Activated T-cell treated with anti-CD3 and anti-CD28 coated beads, Interleukin-2, amount 50 U/mL, for 24 hours (primary cell): ENCODE results near the gene TNS1.

ENCODE experiments used
- DNase-seq: peaks from one replicate; pipeline ENCODE4 v3.0.0-alpha.2; 2020
- H3K27ac Mint-ChIP-seq: 2 replicates; pipeline ENCODE4 v1.8.0; 2020; ENCODE audit warnings: mild to moderate bottlenecking, mixed read lengths
- H3K27me3 Mint-ChIP-seq: 2 replicates; pipeline ENCODE4 v1.8.0; 2020; ENCODE audit warnings: mixed read lengths
- H3K36me3 Mint-ChIP-seq: 2 replicates; pipeline ENCODE4 v1.8.0; 2020; ENCODE audit warnings: low read depth, mixed read lengths
- H3K4me1 Mint-ChIP-seq: 2 replicates; pipeline ENCODE4 v1.8.0; 2020; ENCODE audit warnings: low read depth, mixed read lengths
- H3K4me3 Mint-ChIP-seq: 2 replicates; pipeline ENCODE4 v1.8.0; 2020; ENCODE audit warnings: mild to moderate bottlenecking, moderate library complexity, mixed read lengths
- H3K9me3 Mint-ChIP-seq: 2 replicates; pipeline ENCODE4 v1.8.0; 2020; ENCODE audit warnings: mixed read lengths

TNS1 gene

DNA sequence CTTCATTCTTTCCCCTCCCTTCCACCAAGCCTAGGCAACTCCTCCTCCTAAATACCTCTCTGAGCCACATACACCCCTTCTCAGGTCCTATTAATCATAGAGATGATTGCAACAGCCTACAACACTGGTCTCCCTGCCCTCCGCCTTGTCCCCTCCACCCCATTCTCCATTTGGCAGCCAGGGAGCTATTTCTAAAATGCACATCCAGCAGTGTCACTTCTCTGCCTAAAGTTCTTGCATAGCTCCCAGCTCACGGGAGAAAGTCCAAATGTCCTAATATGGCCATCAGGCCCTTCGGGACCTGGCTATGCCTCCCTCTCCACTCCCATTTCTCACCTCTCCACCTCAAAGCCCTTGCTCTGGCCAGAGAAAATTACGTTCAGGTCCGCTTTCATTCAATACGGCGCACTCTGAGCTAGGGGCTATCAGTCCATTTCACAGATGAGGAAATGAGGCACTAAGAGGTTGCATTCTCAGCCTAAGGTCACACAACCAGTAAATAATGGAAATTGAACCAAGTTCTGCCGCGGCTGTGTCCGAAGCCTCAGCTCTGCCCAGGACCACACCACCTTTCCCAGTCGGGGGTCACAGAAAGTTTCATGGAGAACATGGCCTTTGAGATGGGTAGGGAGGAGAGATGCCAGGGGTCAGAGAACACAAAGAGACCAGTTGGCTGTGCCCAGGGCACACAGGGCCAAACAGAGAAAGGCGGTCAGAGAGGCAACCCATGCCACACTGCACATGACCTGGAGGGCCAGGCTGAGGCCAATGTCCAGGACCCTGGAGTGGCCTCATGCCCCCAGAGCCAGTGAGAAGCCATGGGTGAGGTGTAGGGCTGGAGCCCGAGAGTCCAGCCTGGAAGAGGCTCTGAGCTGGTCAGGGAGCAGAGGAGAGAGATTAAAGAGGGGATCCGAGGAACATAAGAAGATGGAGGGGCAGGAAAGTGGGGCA lies 72.8 kb downstream of the TNS1 start:
- Mint-ChIP-seq H3K4me1 (no peaks in the 10 kb centered on the region), H3K4me3 (no peak overlapping the region), H3K9me3 (no peaks in the 10 kb centered on the region)

DNA sequence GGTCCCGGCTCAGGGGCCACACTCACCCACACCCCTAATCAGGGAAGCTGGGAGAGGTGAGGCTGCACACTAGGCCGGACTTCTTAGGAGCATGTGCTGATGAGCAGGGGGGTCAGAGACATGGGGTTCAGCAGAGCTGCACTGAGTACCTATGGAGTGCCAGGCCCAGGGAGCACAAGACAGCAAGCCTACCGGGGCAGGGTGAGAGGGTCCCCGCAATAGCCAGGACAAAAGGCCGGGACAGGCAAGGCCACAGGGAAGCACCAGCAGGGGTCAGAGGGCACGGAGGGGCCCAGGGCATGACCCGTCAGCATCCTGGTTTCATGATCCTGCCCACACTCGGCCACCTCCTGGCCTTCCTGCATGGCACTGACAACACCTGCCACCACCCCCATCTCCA lies 73.5 kb downstream of the TNS1 start:
- Mint-ChIP-seq H3K36me3 (no peaks in the 10 kb centered on the region), H3K9me3 (no peaks in the 10 kb centered on the region), H3K4me1 (no peaks in the 10 kb centered on the region), H3K27me3 (peaks cover 11% of the 10 kb centered on the region), H3K27ac (no peak overlapping the region), H3K4me3 (no peak overlapping the region)
- no peak for DNase-seq

More for the DNA sequence above, 72.8 kb downstream of the TNS1 start:
- DNase-seq, result no peak
- Mint-ChIP-seq H3K36me3 (no peaks in the 10 kb centered on the region), H3K27ac (no peak overlapping the region), H3K27me3 (peaks cover 17% of the 10 kb centered on the region)

DNA sequence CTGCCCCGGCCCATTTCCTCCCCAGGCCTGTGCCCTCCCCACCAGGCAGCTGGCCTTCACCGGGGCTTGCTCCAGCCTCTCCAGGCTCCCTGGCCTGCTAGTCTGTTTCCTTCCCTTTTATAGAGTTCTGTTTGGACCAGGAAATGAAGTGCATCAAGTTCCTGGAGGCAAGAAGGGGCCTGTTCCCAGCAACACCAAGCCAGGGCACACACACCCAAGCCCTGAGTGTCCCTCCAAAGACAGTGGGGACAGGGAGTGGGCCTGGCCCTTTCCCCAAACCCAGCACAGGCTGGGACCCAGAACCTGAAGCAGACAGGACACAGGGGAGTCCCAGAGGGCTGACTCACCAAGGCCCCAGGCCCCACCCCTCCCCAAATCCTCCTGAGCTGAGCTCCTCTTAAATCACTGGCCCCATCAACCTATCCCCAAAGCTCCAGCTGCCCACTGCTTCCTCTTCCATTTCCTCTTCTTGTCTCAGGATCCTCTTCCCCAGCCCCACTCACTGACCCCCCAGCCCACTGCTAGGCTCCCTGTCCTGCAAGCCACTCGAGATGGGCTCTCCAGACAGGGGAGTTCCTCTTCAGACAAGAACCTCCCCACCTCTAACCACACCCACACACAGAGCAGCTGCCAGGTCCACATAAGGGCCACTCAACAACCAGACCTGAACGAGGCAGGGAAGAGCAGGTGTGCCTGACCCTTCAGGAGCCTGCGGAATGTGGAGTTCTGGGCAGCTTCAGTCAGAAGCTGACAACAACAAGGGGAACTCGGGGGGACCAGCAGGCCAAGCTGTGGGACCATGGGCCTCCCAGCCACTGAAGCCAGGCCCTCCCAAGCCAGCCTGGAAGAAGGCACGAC lies 74.2 kb downstream of the TNS1 start:
- Mint-ChIP-seq H3K4me1 (no peaks in the 10 kb centered on the region), H3K27ac (no peak overlapping the region), H3K9me3 (no peaks in the 10 kb centered on the region), H3K4me3 (no peak overlapping the region), H3K36me3 (no peaks in the 10 kb centered on the region), H3K27me3 (peaks cover 11% of the 10 kb centered on the region)
- DNase-seq, result no peak

DNA sequence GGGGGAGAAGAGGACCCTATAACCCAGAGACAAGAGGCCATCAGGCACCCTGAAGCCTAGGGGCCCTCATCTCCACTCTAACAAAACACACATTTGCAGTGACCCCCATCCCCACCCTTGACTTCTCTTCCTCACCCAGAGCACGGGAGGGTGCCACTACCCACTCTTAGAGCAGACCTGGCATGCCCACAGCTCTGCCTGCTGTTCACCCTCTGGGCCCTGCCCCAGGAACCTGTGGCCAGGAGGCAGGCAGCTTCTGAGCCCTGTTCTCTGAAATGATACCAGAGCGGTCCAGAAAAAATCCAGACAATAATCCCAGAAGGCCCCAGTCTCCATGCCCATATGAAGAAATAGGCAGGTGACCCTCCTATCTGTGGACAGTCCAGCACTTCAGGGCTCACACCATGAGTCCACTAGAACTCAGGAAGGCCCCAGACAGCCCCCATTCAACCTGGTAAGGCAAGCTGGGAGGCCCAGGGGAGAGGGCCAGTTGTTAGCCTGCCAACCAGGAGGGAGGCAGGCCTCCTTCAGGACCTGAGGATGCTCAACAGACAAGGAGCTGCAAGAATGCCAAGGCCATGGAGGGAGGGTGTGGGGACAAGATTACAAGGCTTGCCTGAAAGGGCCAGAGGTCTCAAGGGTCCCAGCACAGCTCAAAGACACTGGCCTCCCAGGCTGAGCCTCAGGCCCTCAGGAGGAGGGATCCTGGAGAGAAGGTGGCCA lies 75.0 kb downstream of the TNS1 start:
- no peaks in the 10 kb centered on the region for H3K9me3 Mint-ChIP-seq
- H3K36me3 Mint-ChIP-seq, result no peaks in the 10 kb centered on the region
- no peak for DNase-seq
- peaks cover 8% of the 10 kb centered on the region for H3K27me3 Mint-ChIP-seq
- no peaks in the 10 kb centered on the region for H3K4me1 Mint-ChIP-seq
- H3K27ac Mint-ChIP-seq, result no peak overlapping the region
- H3K4me3 Mint-ChIP-seq, result no peak overlapping the region

DNA sequence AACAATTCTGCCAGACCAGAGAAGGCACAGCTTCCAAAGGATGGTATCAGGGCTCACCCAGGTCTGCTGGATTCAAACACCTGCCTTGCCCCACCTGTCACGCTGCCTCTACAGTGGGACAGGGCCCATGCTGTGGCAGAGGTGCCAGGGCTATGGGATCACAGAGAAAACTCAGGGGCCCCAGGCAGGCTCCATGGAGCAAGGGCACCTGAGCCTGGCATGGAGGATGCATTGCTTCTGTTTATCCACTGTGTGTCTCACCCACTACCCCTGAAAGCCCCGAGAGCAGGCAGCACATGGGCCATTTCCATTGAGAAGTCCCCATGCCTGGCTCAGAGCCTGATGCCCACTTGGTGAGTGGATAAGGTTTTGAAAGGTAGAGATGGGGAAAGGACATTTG lies 76.0 kb downstream of the TNS1 start:
- Mint-ChIP-seq H3K27me3 (peaks cover 8% of the 10 kb centered on the region), H3K36me3 (no peaks in the 10 kb centered on the region)
- DNase-seq, result no peak

DNA sequence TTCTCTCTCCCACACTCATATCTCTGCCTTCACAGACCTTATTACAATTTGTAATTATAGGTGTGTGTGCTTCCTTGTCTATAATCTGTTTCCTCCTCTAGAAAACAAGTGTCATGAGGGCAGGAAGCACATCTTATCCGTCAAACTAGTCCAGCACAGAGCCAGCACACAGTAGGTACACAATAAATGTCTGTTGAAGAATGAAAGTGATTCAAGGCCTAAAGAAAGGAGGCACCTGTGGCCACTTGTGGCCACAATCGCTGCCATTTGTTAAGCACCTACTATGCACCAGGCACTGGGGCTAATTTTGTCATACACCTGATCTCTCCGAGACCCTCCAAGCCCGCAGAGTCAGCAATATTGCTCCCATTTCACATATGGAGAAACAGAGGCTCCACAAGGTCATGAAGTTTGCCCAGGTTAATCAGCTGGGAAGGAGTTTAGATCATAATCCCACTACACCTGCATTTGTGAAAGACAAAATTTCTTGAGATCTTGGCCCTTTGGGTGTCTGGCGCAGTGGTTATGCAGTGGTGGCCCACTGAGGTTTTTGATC lies 78.4 kb downstream of the TNS1 start:
- H3K27ac Mint-ChIP-seq, result no peak overlapping the region
- H3K9me3 Mint-ChIP-seq, result no peaks in the 10 kb centered on the region
- no peak for DNase-seq
- no peaks in the 10 kb centered on the region for H3K36me3 Mint-ChIP-seq
- H3K4me3 Mint-ChIP-seq, result no peak overlapping the region
- no peaks in the 10 kb centered on the region for H3K27me3 Mint-ChIP-seq
- no peaks in the 10 kb centered on the region for H3K4me1 Mint-ChIP-seq

More for the DNA sequence above, 76.0 kb downstream of the TNS1 start:
- Mint-ChIP-seq H3K27ac (no peak overlapping the region), H3K4me3 (no peak overlapping the region), H3K9me3 (no peaks in the 10 kb centered on the region), H3K4me1 (no peaks in the 10 kb centered on the region)

DNA sequence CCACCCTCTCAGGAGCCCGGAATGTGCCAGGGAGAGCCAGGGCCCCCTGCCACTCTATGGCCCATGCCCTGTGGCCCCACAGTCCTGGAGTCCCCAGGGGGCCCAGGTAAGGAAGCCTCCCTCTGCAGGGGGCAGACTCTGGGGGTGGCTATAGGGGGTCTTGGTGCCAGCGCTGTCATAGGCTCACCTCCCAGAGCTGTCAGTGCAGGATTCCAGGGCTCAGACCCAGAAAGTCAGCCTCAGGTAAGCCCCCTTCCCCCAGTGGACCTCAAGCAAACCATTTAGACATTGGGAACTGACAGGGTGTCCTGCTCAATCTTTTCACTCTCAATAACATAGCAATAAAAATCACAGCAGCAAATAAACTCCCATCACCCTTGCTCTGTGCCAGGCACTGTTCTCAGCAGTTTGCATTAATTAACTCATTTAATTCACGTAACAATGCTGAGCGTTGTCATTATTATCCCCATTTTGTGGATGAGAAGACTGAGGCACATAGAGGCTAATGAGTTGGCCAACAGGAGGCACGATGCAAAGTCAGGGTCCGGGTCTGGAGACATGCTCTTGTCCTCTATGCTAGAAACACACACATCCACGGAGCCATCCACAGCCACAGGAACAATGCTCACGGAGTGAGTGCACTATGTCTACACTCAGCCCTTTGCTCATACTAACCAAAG lies 79.6 kb downstream of the TNS1 start:
- Mint-ChIP-seq H3K4me1 (no peaks in the 10 kb centered on the region), H3K9me3 (no peaks in the 10 kb centered on the region), H3K4me3 (no peak overlapping the region), H3K27me3 (no peaks in the 10 kb centered on the region), H3K36me3 (no peaks in the 10 kb centered on the region), H3K27ac (no peak overlapping the region)
- no peak for DNase-seq

DNA sequence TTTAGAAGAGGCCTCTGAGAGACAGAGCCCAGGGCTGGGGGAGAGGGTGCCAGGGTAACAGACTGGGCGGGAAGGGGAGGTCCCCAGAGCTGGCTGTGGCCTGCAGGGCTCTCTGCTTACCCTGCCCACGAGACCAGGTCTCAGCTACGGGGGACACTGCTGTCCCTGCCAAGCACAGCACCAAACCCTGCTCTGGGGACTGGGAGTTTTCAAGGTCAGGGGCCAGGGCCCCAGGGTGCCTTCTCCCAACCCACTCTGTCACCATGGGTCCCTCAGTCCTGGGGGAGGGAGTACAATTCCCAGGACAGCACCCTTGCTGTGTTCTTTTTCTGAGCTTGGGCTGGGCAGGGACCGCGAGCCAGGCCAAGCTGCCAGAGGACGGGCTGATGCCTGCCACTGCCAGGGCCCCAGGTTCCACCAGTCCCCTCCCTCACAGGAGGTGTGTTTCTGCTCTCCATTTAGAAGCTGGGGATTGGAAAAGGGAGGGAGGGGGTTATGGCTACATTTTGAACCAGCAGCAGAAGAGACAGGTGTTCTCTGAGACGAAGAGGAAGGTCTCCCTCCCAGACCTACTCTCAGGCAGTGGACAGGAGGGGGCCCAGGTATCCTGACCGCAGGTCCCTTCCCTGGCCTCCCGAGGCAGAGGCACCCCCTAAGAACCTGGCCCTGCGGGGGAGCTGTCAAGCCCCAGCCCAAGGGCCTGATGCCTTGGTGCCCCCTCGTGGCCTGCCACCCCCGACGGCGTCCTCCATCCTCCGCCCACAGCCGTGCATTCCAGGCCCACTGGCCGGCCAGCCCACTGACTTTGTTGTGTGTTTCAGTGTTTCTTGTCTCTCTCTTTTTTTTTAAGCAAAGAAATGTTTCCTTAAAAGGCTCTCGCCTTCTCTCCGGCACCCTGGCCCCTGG lies 80.4 kb downstream of the TNS1 start:
- Mint-ChIP-seq H3K9me3 (no peaks in the 10 kb centered on the region), H3K27ac (no peak overlapping the region), H3K27me3 (peaks cover 4% of the 10 kb centered on the region), H3K4me1 (no peaks in the 10 kb centered on the region), H3K36me3 (no peaks in the 10 kb centered on the region), H3K4me3 (no peak overlapping the region)
- no peak for DNase-seq

DNA sequence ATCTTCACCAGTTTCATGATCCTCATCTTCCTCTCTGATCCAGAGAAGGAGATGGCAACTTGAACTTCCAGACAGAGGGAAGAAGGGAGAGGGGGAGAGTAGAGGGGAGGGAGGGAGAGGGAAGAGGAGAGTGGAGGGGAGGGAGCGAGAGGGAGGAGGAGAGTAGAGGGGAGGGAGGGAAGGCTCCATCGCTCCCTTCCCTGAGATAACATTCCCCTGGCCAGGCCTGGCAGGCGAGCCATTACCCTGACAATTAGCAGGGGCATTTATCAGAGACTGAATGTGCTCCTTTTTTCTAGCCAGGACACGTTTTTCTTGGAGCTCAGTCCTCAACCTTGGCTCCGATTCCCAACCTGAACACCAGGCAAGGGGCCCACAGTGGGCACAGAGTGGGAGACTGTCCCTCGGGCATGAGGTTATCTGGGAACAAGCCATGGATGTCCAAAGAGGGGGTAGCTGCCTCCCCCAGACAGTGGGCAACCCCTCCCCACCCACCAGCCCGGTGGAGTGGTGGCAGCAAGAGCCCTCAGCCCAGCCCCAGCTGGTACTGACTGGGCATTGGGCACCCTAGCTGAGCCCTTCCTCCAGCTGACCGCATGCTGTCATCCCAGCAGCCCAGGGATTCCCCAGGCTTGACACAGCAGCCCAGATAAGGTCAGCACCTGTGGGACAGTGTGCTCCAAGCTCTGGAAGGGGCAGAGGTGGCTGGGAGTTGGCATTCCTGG lies 81.8 kb downstream of the TNS1 start:
- Mint-ChIP-seq H3K4me3 (no peak overlapping the region), H3K36me3 (no peaks in the 10 kb centered on the region), H3K27ac (no peak overlapping the region), H3K4me1 (no peaks in the 10 kb centered on the region), H3K27me3 (peaks cover 4% of the 10 kb centered on the region), H3K9me3 (no peaks in the 10 kb centered on the region)
- no peak for DNase-seq

DNA sequence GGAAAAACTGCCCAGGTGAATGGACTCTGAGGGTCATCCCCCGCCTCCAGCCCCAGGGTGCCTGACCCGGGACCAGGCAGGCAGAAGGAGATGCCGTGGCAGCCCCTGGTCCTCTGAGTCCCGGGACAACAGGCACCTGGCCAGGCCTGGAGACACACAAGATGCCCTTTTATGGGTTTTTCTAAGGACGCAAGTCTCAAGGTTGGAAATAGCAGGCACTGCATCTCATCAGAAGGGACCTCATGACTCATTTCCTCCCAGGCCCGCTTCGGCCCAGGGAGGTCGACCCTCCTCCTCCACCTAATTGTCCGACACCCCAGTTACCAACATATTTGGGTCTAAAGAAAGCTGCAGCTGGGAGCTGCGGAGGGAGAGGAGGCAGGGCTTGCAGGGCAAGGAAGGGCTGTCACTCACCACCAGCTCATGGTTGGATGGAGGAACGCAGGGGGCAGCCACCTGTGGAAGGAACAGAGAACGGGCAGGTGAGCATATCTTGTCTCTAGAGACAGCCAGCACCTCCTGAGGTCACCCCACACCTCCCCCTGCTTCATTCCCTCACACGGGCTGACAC lies 82.9 kb downstream of the TNS1 start:
- Mint-ChIP-seq H3K4me3 (no peak overlapping the region), H3K36me3 (no peaks in the 10 kb centered on the region), H3K27ac (no peak overlapping the region), H3K4me1 (no peaks in the 10 kb centered on the region), H3K9me3 (no peaks in the 10 kb centered on the region), H3K27me3 (peaks cover 4% of the 10 kb centered on the region)
- no peak for DNase-seq

DNA sequence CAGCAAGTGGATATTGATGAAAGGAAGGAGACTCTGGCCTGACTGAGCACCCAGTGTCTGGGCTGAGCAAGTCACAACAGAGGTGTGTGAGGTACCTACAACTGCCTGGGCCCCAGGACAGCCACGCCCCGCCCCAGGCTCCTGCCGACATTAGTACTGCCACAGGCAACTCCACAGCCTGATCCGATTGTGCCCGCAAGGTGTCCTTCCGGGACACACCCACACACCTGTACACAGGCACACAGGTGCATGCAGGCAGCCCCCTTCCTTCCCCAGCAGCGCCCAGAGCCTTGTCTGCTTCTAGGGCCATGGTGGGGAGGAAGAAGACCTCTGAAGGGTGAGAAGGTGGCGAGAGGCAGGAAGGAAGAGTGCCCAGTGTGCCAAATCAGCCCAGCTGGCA lies 83.6 kb downstream of the TNS1 start:
- Mint-ChIP-seq H3K9me3 (no peaks in the 10 kb centered on the region), H3K4me3 (no peak overlapping the region), H3K36me3 (no peaks in the 10 kb centered on the region), H3K4me1 (no peaks in the 10 kb centered on the region), H3K27me3 (peaks cover 4% of the 10 kb centered on the region), H3K27ac (no peak overlapping the region)
- DNase-seq, result no peak

DNA sequence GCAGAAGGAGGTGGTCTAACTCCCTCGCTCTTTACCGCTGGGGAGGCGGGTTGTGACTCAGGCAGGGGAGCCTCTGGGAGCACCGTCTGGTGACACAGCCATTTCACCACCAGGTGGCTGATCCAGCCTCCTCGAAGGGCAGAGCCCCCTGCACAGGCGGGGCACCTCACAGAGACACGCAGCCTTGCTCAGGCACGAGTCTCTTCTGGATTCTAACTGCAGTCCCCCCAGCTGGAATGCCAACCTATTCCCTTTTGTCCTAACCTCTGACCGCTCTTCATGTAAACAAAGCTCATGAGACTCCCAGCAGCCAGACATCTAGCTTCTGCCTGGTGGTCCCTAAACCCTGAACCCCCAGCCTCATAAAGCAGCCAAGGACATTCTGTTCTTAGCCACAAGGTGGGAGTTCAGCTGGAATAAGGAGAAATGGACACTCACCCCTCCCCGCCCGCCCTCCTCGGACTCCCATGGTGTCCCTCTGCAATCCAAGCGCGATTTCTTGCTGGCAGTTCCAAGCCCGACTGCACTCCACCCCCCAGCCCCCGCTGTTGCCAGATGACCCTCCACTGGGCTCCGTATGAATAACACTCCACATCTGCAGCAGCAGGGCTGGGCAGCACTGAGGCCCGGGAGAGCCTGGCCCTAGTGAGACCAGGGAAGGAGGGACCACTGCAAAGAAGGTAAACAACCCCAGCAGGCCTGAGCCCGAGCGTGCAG lies 84.3 kb downstream of the TNS1 start:
- DNase-seq, result no peak
- Mint-ChIP-seq H3K4me3 (no peak overlapping the region), H3K27ac (no peak overlapping the region), H3K4me1 (no peaks in the 10 kb centered on the region), H3K27me3 (peaks cover 7% of the 10 kb centered on the region), H3K36me3 (no peaks in the 10 kb centered on the region), H3K9me3 (no peaks in the 10 kb centered on the region)
